Neural progenitor cell (in vitro differentiated cells): ENCODE results near the gene TOM1. TPM values are rescaled to one million over a fixed set of nuclear protein-coding genes. Genes with fewer than 3 reads are reported as not detected.

ENCODE experiments used
- DNase-seq: peaks from one replicate; pipeline ENCODE4 v3.0.0-alpha.2; 2016; ENCODE audit warnings: low spot score
- H2AFZ ChIP-seq: fragments of 200-600 bp; sonication (generic); replicated peaks from 2 replicates; pipeline ENCODE4 v1.6.1; 2016; ENCODE audit warnings: antibody characterized with exemption
- H3F3A ChIP-seq: fragments of 200-600 bp; sonication (generic); 2 replicates; pipeline ENCODE4 v1.6.1; 2016; ENCODE audit warnings: antibody characterized with exemption, low read depth
- H3K27ac ChIP-seq: fragments of 200-600 bp; sonication (generic); 2 replicates; pipeline ENCODE4 v1.5.1; 2016; ENCODE audit warnings: mild to moderate bottlenecking
- H3K27me3 ChIP-seq: fragments of 200-600 bp; sonication (generic); 2 replicates; pipeline ENCODE4 v1.6.1; 2016; ENCODE audit warnings: mild to moderate bottlenecking, moderate library complexity
- H3K36me3 ChIP-seq: fragments of 200-600 bp; sonication (generic); 2 replicates; pipeline ENCODE4 v1.5.1; 2016
- H3K4me1 ChIP-seq: fragments of 200-600 bp; sonication (generic); 2 replicates; pipeline ENCODE4 v1.6.1; 2016; ENCODE audit warnings: mixed run types
- H3K4me2 ChIP-seq: fragments of 200-600 bp; sonication (generic); 2 replicates; pipeline ENCODE4 v1.6.1; 2016
- H3K4me3 ChIP-seq: fragments of 200-600 bp; sonication (generic); 2 replicates; pipeline ENCODE4 v1.5.1; 2016
- H3K79me2 ChIP-seq: fragments of 200-600 bp; sonication (generic); 2 replicates; pipeline ENCODE4 v1.6.1; 2016; ENCODE audit warnings: low read depth
- H3K9ac ChIP-seq: fragments of 200-600 bp; sonication (generic); 2 replicates; pipeline ENCODE4 v1.6.1; 2016
- H3K9me3 ChIP-seq: fragments of 200-600 bp; sonication (generic); 2 replicates; pipeline ENCODE4 v1.5.1; 2016; ENCODE audit warnings: low read depth
- H4K20me1 ChIP-seq: fragments of 200-600 bp; sonication (generic); 2 replicates; pipeline ENCODE4 v1.6.1; 2016; ENCODE audit warnings: low read depth
- H3K27ac Mint-ChIP-seq: 3 replicates; pipeline ENCODE4 v1.8.0; 2021; ENCODE audit warnings: mixed read lengths
- H3K27me3 Mint-ChIP-seq: 2 replicates; pipeline ENCODE4 v1.8.0; 2022; ENCODE audit warnings: low read depth, mild to moderate bottlenecking, inconsistent platforms, moderate library complexity, mixed read lengths; ENCODE audit not compliant: insufficient read depth
- H3K36me3 Mint-ChIP-seq: 3 replicates; pipeline ENCODE4 v1.8.0; 2021; ENCODE audit warnings: mixed read lengths
- H3K4me1 Mint-ChIP-seq: 3 replicates; pipeline ENCODE4 v1.8.0; 2021; ENCODE audit warnings: mixed read lengths
- H3K4me3 Mint-ChIP-seq: 3 replicates; pipeline ENCODE4 v1.8.0; 2021; ENCODE audit warnings: mild to moderate bottlenecking, moderate library complexity, mixed read lengths
- H3K9me3 Mint-ChIP-seq: 3 replicates; pipeline ENCODE4 v1.8.0; 2020; ENCODE audit warnings: mixed read lengths
- CTCF ChIP-seq: fragments of 200-600 bp; sonication (generic); IDR thresholded peaks from 2 replicates; pipeline ENCODE4 v1.5.1; 2017; ENCODE audit warnings: antibody characterized with exemption, mild to moderate bottlenecking
- EZH2 ChIP-seq: fragments of 200-600 bp; sonication (generic); IDR thresholded peaks from 2 replicates; pipeline ENCODE4 v1.6.1; 2017; ENCODE audit warnings: antibody characterized with exemption, mild to moderate bottlenecking, moderate library complexity
- EZH2phosphoT487 ChIP-seq: fragments of 200-600 bp; sonication (generic); IDR thresholded peaks from 2 replicates; pipeline ENCODE4 v1.6.1; 2017; ENCODE audit warnings: antibody characterized with exemption
- total RNA-seq: library from RNA; depleted of rRNA; stranded (reverse); fragments of >200 nt; gene quantifications from 2 replicates; pipeline ENCODE4 v1.2.3, GENCODE V29; 2015; ENCODE audit warnings: low replicate concordance

Gene TOM1
- total RNA-seq, 1 donor from 2014 or later, result 28.6 TPM

- Mint-ChIP-seq H3K4me3 (no peak overlapping the region), H3K27me3 (peaks cover 6% of the 10 kb centered on the region), H3K27ac (no peak overlapping the region), H3K4me1 (no peaks in the 10 kb centered on the region), H3K36me3 (peaks cover 7% of the 10 kb centered on the region), H3K9me3 (no peaks in the 10 kb centered on the region)
- Histone ChIP-seq H4K20me1 (no peaks in the 10 kb centered on the region), H3K36me3 (no peaks in the 10 kb centered on the region), H3F3A (no peaks in the 10 kb centered on the region), H3K27me3 (no peaks in the 10 kb centered on the region), H3K4me3 (no peak overlapping the region), H3K4me1 (no peaks in the 10 kb centered on the region), H3K4me2 (no peak overlapping the region), H3K79me2 (no peaks in the 10 kb centered on the region), H3K9ac (no peak overlapping the region), H2AFZ (no peak overlapping the region), H3K27ac (no peak overlapping the region), H3K9me3 (no peaks in the 10 kb centered on the region)
- DNase-seq, result no peak
- TF ChIP-seq CTCF, result no peak
- no peak for TF ChIP-seq EZH2phosphoT487
- no peak for TF ChIP-seq EZH2
These were observed 22.4 kb downstream of the TOM1 start for GRCh38 chr22:35322126-35322525.

- Mint-ChIP-seq H3K4me3 (no peak overlapping the region), H3K27me3 (peaks cover 5% of the 10 kb centered on the region), H3K36me3 (peaks cover 7% of the 10 kb centered on the region), H3K9me3 (no peaks in the 10 kb centered on the region), H3K27ac (peak overlapping the region; percentile 37), H3K4me1 (no peaks in the 10 kb centered on the region)
- Histone ChIP-seq H3K4me2 (no peak overlapping the region), H3K27me3 (no peaks in the 10 kb centered on the region), H3K9ac (no peak overlapping the region), H3K9me3 (no peaks in the 10 kb centered on the region), H3F3A (no peaks in the 10 kb centered on the region), H3K4me1 (no peaks in the 10 kb centered on the region), H2AFZ (no peak overlapping the region), H3K36me3 (no peaks in the 10 kb centered on the region), H4K20me1 (no peaks in the 10 kb centered on the region), H3K4me3 (no peak overlapping the region), H3K79me2 (no peaks in the 10 kb centered on the region), H3K27ac (no peak overlapping the region)
- DNase-seq, result no peak
- TF ChIP-seq CTCF (no peak), EZH2 (no peak), EZH2phosphoT487 (no peak)
These were observed 23.2 kb downstream of the TOM1 start for GRCh38 chr22:35322893-35323292.

GRCh38 chr22:35323305-35323704 is 23.6 kb downstream of the TOM1 start:
- Histone ChIP-seq H3K27me3 (no peaks in the 10 kb centered on the region), H2AFZ (no peak overlapping the region), H3K4me1 (no peaks in the 10 kb centered on the region), H3K4me3 (no peak overlapping the region), H3K9me3 (no peaks in the 10 kb centered on the region), H3K27ac (no peak overlapping the region), H3K36me3 (no peaks in the 10 kb centered on the region), H3K79me2 (no peaks in the 10 kb centered on the region), H3K4me2 (no peak overlapping the region), H3K9ac (no peak overlapping the region), H4K20me1 (no peaks in the 10 kb centered on the region), H3F3A (no peaks in the 10 kb centered on the region)
- Mint-ChIP-seq H3K27me3 (peaks cover 3% of the 10 kb centered on the region), H3K27ac (no peak overlapping the region), H3K9me3 (no peaks in the 10 kb centered on the region), H3K36me3 (peaks cover 7% of the 10 kb centered on the region), H3K4me1 (no peaks in the 10 kb centered on the region), H3K4me3 (no peak overlapping the region)
- TF ChIP-seq CTCF, result no peak
- no peak for TF ChIP-seq EZH2phosphoT487
- no peak for TF ChIP-seq EZH2
- no peak for DNase-seq
